GM12878 (cell line): ENCODE results near the gene SLC2A1. TPM values are rescaled to one million over a fixed set of nuclear protein-coding genes. Genes with fewer than 3 reads are reported as not detected.

Experiments
- ATAC-seq: fragments of 200-7000 bp; cut with Tn5 transposase; 3 replicates; pipeline ENCODE4 v1.9.1; 2020; ENCODE audit warnings: mild to moderate bottlenecking, moderate library complexity
- BruUV-seq: library from RNA; stranded (reverse); fragments of 400-500 nt; replicated peaks from 2 replicates; lab custom pipeline; 2021; lab: Mats Ljungman, UMichigan
- CTCF ChIA-PET: fragments of 300-600 bp; sonication (Branson Sonifier 250); formaldehyde crosslinking; extraction: SDS; loops from one replicate; lab custom pipeline; 2021; ENCODE audit warnings: inconsistent platforms; lab: Yijun Ruan, JAX
- POLR2A ChIA-PET: fragments of 350-600 bp; formaldehyde crosslinking; extraction: SDS; loops from one replicate; lab custom pipeline; 2021; ENCODE audit warnings: inconsistent platforms; lab: Charles Lee
- RAD21 ChIA-PET: fragments of 300-600 bp; sonication (Branson Sonifier 250); formaldehyde crosslinking; loops from one replicate; lab custom pipeline; 2023; ENCODE audit warnings: antibody characterized with exemption; ENCODE audit not compliant: unreplicated experiment; lab: Charles Lee
- SMC1A ChIA-PET: fragments of 300-600 bp; sonication (Branson Sonifier 250); formaldehyde crosslinking; loops from one replicate; lab custom pipeline; 2023; ENCODE audit not compliant: unreplicated experiment, uncharacterized antibody; lab: Charles Lee
- DNase-seq: peaks from one replicate; pipeline ENCODE4 v3.0.0-alpha.2; 2011; ENCODE audit warnings: low read depth, low spot score
- FAIRE-seq: peaks from 3 replicates; lab custom pipeline; 2011; peaks lifted over from hg19 to GRCh38; lab: Jason Lieb, UNC
- H2AFZ ChIP-seq: 2 replicates; pipeline ENCODE4 v1.6.0; 2011; ENCODE audit warnings: low read depth, low read length, control low read depth; ENCODE audit not compliant: control insufficient read depth
- H3K27ac ChIP-seq: 2 replicates; pipeline ENCODE4 v1.5.1; 2011; ENCODE audit warnings: control low read depth; ENCODE audit not compliant: control insufficient read depth, insufficient read depth
- H3K27me3 ChIP-seq, 2 experiments: replicated peaks in 1 of 2; 2 replicates each; pipeline versions ENCODE4 v1.6.0 to v1.6.1; 2011; ENCODE audit warnings: low read length in 1 of 2; ENCODE audit not compliant: control insufficient read depth in 2 of 2, insufficient read depth in 2 of 2
- H3K36me3 ChIP-seq, 2 experiments: 2 replicates each; pipeline ENCODE4 v1.5.1; 2011; ENCODE audit warnings: low read length in 1 of 2; ENCODE audit not compliant: control insufficient read depth in 2 of 2, insufficient read depth in 2 of 2
- H3K4me1 ChIP-seq: 2 replicates; pipeline ENCODE4 v1.6.1; 2011; ENCODE audit warnings: mild to moderate bottlenecking, low read length, moderate library complexity, mixed read lengths; ENCODE audit not compliant: control insufficient read depth, insufficient read depth
- H3K4me2 ChIP-seq: 2 replicates; pipeline ENCODE4 v1.6.0; 2011; ENCODE audit warnings: control low read depth; ENCODE audit not compliant: control insufficient read depth, insufficient read depth
- H3K4me3 ChIP-seq: fragments of 200-600 bp; sonication (generic); 2 replicates; pipeline ENCODE4 v1.5.1; 2016
- H3K79me2 ChIP-seq: 2 replicates; pipeline ENCODE4 v1.6.0; 2011; ENCODE audit warnings: low read length; ENCODE audit not compliant: control insufficient read depth, insufficient read depth
- H3K9ac ChIP-seq: 2 replicates; pipeline ENCODE4 v1.8.0; 2011; ENCODE audit warnings: low read length, control low read depth, mixed read lengths; ENCODE audit not compliant: control insufficient read depth, insufficient read depth
- H3K9me3 ChIP-seq: replicated peaks from 3 replicates; pipeline ENCODE4 v1.5.1; 2011; ENCODE audit warnings: mild to moderate bottlenecking, low read length; ENCODE audit not compliant: control insufficient read depth, insufficient read depth
- H4K20me1 ChIP-seq: 2 replicates; pipeline ENCODE4 v1.6.0; 2011; ENCODE audit not compliant: control insufficient read depth, insufficient read depth
- IKZF2 ChIP-seq, 2 experiments: fragments of 450-650 bp; IDR thresholded peaks; 2 replicates each; pipeline ENCODE4 v1.6.1; 2017; ENCODE audit warnings: mild to moderate bottlenecking in 2 of 2, moderate library complexity in 2 of 2
- TBL1XR1 ChIP-seq: IDR thresholded peaks from 2 replicates; pipeline ENCODE4 v1.6.1; 2012; ENCODE audit warnings: low read depth, low read length, improper control_type of control experiment
- WGBS: methylation state at CpG from one replicate; pipeline ENCODE4 v1.1.6; 2016; ENCODE audit warnings: low lambda C conversion rate; ENCODE audit not compliant: insufficient replicate concordance, insufficient coverage; ENCODE audit errors: missing lambda C conversion rate; 5-methylcytosine and 5-hydroxymethylcytosine counted together
- in situ Hi-C: fragments of 300-500 bp; cut with MboI; formaldehyde crosslinking; loops from 9 replicates; pipeline ENCODE4 v1.14.3; 2018; ENCODE audit warnings: mixed read lengths
- intact Hi-C: fragments of 100-400 bp; cut with micrococcal nuclease; formaldehyde crosslinking; loops from one replicate; pipeline ENCODE4 v1.14.2; 2022; ENCODE audit not compliant: unreplicated experiment
- polyA plus RNA-seq, 11 experiments: library from polyadenylated mRNA; depleted of rRNA in 4 of 11; unstranded in 6 of 11; stranded (reverse) in 5 of 11; fragments of >200 nt; fragmentation: Nextera tagmentation in 4 of 11; fragmentation: Illumina TruSeq in 1 of 11; extraction: Ambion mirVana in 4 of 11; extraction: Trizol in 1 of 11; gene quantifications; 1 replicate in 1 of 11; 2 replicates in 10 of 11; pipeline versions ENCODE4 v1.2.1 to v1.2.3, GENCODE V29; 2011 to 2016; ENCODE audit warnings: inconsistent platforms in 2 of 11, missing spikeins in 2 of 11, low read depth in 1 of 11
- total RNA-seq, 4 experiments: library from RNA; depleted of rRNA in 3 of 4; stranded (reverse); fragments of >200 nt in 3 of 4; fragmentation: Illumina TruSeq in 1 of 4; extraction: Trizol in 1 of 4; gene quantifications; 2 replicates each; pipeline versions ENCODE4 v1.2.1 to v1.2.3, GENCODE V29; 2013 to 2021
- TF ChIP-seq, protein P1 (sequence below): IDR thresholded peaks from 2 replicates; pipeline ENCODE4 v1.6.1; 2012; ENCODE audit warnings: low read depth, low read length, improper control_type of control experiment
- TF ChIP-seq, protein P2 (sequence below): fragments of 450-650 bp; IDR thresholded peaks from 2 replicates; pipeline ENCODE4 v1.6.1; 2016; ENCODE audit warnings: mild to moderate bottlenecking

The SLC2A1 gene
- total and polyA plus RNA-seq, 10 of the 15 experiments (the other 5 are each of a cell fraction or from before 2014, with no cell fraction given), result 5.7 to 66.0 (median 44.2) TPM

DNA sequence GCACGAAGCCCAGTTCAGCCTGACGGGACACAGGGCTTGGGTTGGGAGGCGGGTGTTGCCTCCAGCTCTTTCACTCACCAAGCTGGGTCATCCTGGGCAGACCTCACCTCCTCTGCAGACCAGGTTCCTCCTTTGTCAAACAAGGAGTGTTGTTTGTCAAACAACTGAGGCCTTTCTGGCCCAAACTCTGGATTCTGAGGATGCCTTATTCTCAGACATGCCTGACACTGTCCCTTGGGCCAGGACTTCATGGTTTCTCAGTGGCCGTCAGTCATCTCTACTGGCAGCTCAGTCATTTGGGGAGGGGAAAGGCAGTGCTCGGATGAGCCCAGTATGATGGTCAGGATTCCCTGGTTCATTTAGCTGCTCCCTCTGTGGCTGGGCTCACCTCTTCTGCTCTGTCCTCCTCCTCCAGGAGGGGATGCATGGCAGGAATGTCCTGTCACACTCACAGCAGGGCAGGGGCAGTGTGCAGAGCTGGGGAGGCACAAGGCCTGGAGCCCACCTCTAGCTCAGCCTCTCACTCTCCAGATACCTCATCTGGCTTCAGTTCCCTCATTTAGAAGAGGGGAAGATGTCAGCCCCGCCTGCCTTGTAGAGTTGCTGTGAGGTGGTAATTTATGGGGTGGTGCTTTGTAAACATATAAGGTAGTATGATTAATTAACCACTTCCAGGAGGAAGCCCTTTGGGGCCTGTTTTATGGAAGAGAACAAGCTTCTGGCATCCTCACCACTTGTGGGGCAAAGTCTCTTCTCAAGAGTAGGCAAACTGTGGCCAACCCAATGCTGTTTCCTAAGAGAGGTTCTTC lies 20.6 kb downstream of the SLC2A1 start:
- intact Hi-C loops (no loop called here), in situ Hi-C loops (no loop called here)
- peaks cover 100% of the 10 kb centered on the region for H3K79me2 ChIP-seq
- ATAC-seq, result 0 out of 3 replicates have a peak, but pooled peaks have one; percentile 3
- H3K4me1 ChIP-seq, result peaks cover 92% of the 10 kb centered on the region
- peak overlapping the region; percentile 4; the same call in 1 of the 2 replicates for H3K27ac ChIP-seq
- DNase-seq, result no peak
- no peak for FAIRE-seq
- no peak for TF ChIP-seq TBL1XR1
- TF ChIP-seq, protein P1, sequence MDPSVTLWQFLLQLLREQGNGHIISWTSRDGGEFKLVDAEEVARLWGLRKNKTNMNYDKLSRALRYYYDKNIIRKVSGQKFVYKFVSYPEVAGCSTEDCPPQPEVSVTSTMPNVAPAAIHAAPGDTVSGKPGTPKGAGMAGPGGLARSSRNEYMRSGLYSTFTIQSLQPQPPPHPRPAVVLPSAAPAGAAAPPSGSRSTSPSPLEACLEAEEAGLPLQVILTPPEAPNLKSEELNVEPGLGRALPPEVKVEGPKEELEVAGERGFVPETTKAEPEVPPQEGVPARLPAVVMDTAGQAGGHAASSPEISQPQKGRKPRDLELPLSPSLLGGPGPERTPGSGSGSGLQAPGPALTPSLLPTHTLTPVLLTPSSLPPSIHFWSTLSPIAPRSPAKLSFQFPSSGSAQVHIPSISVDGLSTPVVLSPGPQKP, result no peak
- TF ChIP-seq IKZF2 (IDR thresholded peaks at IDR 0.05), result no peak
- TF ChIP-seq, protein P2, sequence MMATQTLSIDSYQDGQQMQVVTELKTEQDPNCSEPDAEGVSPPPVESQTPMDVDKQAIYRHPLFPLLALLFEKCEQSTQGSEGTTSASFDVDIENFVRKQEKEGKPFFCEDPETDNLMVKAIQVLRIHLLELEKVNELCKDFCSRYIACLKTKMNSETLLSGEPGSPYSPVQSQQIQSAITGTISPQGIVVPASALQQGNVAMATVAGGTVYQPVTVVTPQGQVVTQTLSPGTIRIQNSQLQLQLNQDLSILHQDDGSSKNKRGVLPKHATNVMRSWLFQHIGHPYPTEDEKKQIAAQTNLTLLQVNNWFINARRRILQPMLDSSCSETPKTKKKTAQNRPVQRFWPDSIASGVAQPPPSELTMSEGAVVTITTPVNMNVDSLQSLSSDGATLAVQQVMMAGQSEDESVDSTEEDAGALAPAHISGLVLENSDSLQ, result 0 out of 2 replicates have a peak, but pooled peaks have one; percentile 19
- POLR2A ChIA-PET, result interaction anchor here (0.6 to 1.0 kb wide), 5 partner anchors 12 to 21 kb away, joined by 3 to 5 read pairs (median 3); no protein-coding TSS in a partner anchor
- peaks cover 69 to 77% of the 10 kb centered on the region in 2 experiments for H3K36me3 ChIP-seq
- SMC1A ChIA-PET, result interaction anchor here (1.2 to 6.3 kb wide), 5 partner anchors 10 to 136 kb away, joined by 3 to 71 read pairs (median 5); no protein-coding TSS in a partner anchor
- CTCF ChIA-PET, result interaction anchor here (0.9 to 5.1 kb wide), 8 partner anchors 9 to 135 kb away, joined by 3 to 57 read pairs (median 4); no protein-coding TSS in a partner anchor
- H3K4me3 ChIP-seq, result no peak overlapping the region
- no TSS peak for BruUV-seq
- H3K27me3 ChIP-seq, result no peaks in the 10 kb centered on the region
- RAD21 ChIA-PET, result interaction anchor here (0.8 to 3.4 kb wide), 4 partner anchors 9 to 136 kb away, joined by 3 to 11 read pairs (median 8); no protein-coding TSS in a partner anchor
- WGBS, result 65% methylated on average over 6 of the region's 6 CpGs
- peaks cover 6% of the 10 kb centered on the region; the same call in 1 of the 2 replicates for H4K20me1 ChIP-seq
- H3K9ac ChIP-seq, result no peak overlapping the region; the same call in 1 of the 2 replicates
- H3K4me2 ChIP-seq, result no peak overlapping the region
- H3K9me3 ChIP-seq, result no peaks in the 10 kb centered on the region
- H2AFZ ChIP-seq, result no peak overlapping the region
